DND-41 (cell line): ENCODE measurements around the gene CRB3.

Experiments
- ATAC-seq: fragments of 200-7000 bp; cut with Tn5 transposase; 3 replicates; pipeline ENCODE4 v1.9.1; 2021; ENCODE audit warnings: low read depth; ENCODE audit not compliant: insufficient read depth
- DNase-seq: peaks from one replicate; pipeline ENCODE4 v3.0.0-alpha.2; 2020
- H2AFZ ChIP-seq: 2 replicates; pipeline ENCODE4 v1.6.0; 2012; ENCODE audit warnings: low read depth, low read length
- H3K27ac ChIP-seq: 2 replicates; pipeline ENCODE4 v1.5.1; 2012; ENCODE audit warnings: low read length, inconsistent platforms
- H3K27me3 ChIP-seq: fragments of 200-600 bp; sonication (generic); 2 replicates; pipeline ENCODE4 v1.6.0; 2012; ENCODE audit warnings: low read length, mild to moderate bottlenecking, inconsistent platforms; ENCODE audit not compliant: insufficient read depth, poor library complexity
- H3K36me3 ChIP-seq: 2 replicates; pipeline ENCODE4 v1.5.1; 2012; ENCODE audit warnings: low read length, inconsistent platforms; ENCODE audit not compliant: insufficient read depth
- H3K4me1 ChIP-seq: 2 replicates; pipeline ENCODE4 v1.5.1; 2012; ENCODE audit warnings: mild to moderate bottlenecking, low read length; ENCODE audit not compliant: insufficient read depth
- H3K4me2 ChIP-seq: 2 replicates; pipeline ENCODE4 v1.6.0; 2012; ENCODE audit warnings: mild to moderate bottlenecking, moderate library complexity, low read length, inconsistent platforms; ENCODE audit not compliant: insufficient read depth
- H3K4me3 ChIP-seq, 2 experiments: fragments of 200-600 bp in 1 of 2; shearing (Covaris generic) in 1 of 2; 2 replicates each; pipeline ENCODE4 v1.5.1; 2012 to 2016; ENCODE audit warnings: inconsistent platforms in 2 of 2, low read length in 2 of 2, mild to moderate bottlenecking in 2 of 2, low read depth in 1 of 2, moderate library complexity in 1 of 2
- H3K79me2 ChIP-seq: 2 replicates; pipeline ENCODE4 v1.6.0; 2012; ENCODE audit warnings: low read length, inconsistent platforms; ENCODE audit not compliant: insufficient read depth
- H3K9ac ChIP-seq: 2 replicates; pipeline ENCODE4 v1.6.0; 2012; ENCODE audit warnings: low read depth, mild to moderate bottlenecking, inconsistent platforms, low read length, moderate library complexity
- H3K9me3 ChIP-seq: 2 replicates; pipeline ENCODE4 v1.5.1; 2012; ENCODE audit warnings: low read length, moderate library complexity, mild to moderate bottlenecking, inconsistent platforms; ENCODE audit not compliant: insufficient read depth, severe bottlenecking
- H4K20me1 ChIP-seq: 2 replicates; pipeline ENCODE4 v1.6.0; 2012; ENCODE audit warnings: low read length; ENCODE audit not compliant: insufficient read depth
- EZH2 ChIP-seq: IDR thresholded peaks from 3 replicates; pipeline ENCODE4 v1.6.1; 2012; ENCODE audit warnings: borderline replicate concordance, low read depth, mild to moderate bottlenecking, moderate library complexity, low read length, inconsistent platforms; ENCODE audit not compliant: severe bottlenecking
- TF ChIP-seq, protein P1 (sequence below): IDR thresholded peaks from 2 replicates; pipeline ENCODE4 v1.5.1; 2012; ENCODE audit warnings: borderline replicate concordance, low read length, moderate library complexity, mild to moderate bottlenecking; ENCODE audit not compliant: poor library complexity, severe bottlenecking; ENCODE audit errors: extremely low read depth

Gene CRB3

GRCh38 chr19:6514926-6515544 is 51.0 kb downstream of the CRB3 start:
- no peak overlapping the region; the same call in 1 of the 2 replicates for H2AFZ ChIP-seq
- no peaks in the 10 kb centered on the region for H3K36me3 ChIP-seq
- ATAC-seq: no peak
- no peaks in the 10 kb centered on the region for H3K9me3 ChIP-seq
- no peak overlapping the region for H3K9ac ChIP-seq
- no peaks in the 10 kb centered on the region for H4K20me1 ChIP-seq
- TF ChIP-seq, protein P1, sequence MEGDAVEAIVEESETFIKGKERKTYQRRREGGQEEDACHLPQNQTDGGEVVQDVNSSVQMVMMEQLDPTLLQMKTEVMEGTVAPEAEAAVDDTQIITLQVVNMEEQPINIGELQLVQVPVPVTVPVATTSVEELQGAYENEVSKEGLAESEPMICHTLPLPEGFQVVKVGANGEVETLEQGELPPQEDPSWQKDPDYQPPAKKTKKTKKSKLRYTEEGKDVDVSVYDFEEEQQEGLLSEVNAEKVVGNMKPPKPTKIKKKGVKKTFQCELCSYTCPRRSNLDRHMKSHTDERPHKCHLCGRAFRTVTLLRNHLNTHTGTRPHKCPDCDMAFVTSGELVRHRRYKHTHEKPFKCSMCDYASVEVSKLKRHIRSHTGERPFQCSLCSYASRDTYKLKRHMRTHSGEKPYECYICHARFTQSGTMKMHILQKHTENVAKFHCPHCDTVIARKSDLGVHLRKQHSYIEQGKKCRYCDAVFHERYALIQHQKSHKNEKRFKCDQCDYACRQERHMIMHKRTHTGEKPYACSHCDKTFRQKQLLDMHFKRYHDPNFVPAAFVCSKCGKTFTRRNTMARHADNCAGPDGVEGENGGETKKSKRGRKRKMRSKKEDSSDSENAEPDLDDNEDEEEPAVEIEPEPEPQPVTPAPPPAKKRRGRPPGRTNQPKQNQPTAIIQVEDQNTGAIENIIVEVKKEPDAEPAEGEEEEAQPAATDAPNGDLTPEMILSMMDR: no peak
- TF ChIP-seq EZH2: no peak
- no peak for DNase-seq
- no peak overlapping the region for H3K4me2 ChIP-seq
- H3K27ac ChIP-seq: no peak overlapping the region
- no peaks in the 10 kb centered on the region for H3K79me2 ChIP-seq
- H3K4me1 ChIP-seq: peaks cover 29% of the 10 kb centered on the region
- H3K4me3 ChIP-seq: no peak overlapping the region
- H3K27me3 ChIP-seq: no peaks in the 10 kb centered on the region

DNA sequence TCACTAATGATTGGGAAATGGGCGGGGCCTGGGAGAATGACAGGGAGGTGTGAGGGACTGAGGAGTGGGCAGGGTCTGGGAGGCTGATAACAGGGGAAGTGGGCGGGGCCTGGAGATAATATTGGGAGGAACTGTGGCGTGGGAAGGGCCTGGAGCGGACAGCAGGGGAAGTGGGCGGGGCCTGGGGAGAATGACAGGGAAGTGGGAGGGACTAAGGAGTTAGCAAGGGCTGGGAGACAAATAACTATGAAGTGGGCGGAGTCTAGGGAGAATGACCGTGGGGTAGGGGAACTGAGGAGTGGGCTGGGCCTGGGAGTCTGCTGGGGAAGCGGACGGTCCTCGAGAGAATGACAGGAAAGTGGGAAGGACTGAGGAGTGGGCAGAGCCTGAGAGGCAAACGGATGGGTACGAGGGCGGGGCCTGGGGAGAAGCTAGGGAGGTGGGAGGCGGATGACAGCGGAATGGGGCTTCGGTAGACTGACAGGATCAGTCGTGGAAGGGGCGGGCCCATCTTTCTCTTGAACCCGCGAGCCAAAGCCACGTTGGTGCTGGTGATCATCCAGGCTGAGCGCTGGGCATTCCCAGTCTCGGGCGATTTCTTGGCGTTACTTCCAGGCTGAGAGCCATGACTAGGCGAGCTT is 52.1 kb downstream of the CRB3 start:
- peak; percentile 82 for ATAC-seq
- peak; percentile 92 for DNase-seq
- Histone ChIP-seq H4K20me1 (no peaks in the 10 kb centered on the region), H3K9me3 (no peaks in the 10 kb centered on the region), H3K4me2 (peak overlapping the region; percentile 93), H3K4me3 (peak overlapping the region; percentile 32 to 69; a peak in 3 of 4 replicates), H3K27ac (peak overlapping the region; percentile 86), H3K4me1 (peaks cover 29% of the 10 kb centered on the region), H3K79me2 (no peaks in the 10 kb centered on the region), H3K9ac (peak overlapping the region; percentile 75), H3K36me3 (no peaks in the 10 kb centered on the region), H2AFZ (peak overlapping the region; percentile 97), H3K27me3 (no peaks in the 10 kb centered on the region)
- TF ChIP-seq, protein P1: no peak
- TF ChIP-seq EZH2: no peak
